Esophagus squamous epithelium (tissue), 4 donors: ENCODE measurements around the gene SIGLEC1.

Experiments
- CTCF ChIP-seq, 6 experiments: fragments of 450-650 bp in 4 of 6; fragments of 200-600 bp in 2 of 6; sonication (generic) in 2 of 6; IDR thresholded peaks; one replicate each; pipeline ENCODE4 v1.5.1; 2016 to 2019; ENCODE audit warnings: antibody characterized with exemption in 6 of 6, mild to moderate bottlenecking in 4 of 6, moderate library complexity in 4 of 6
- POLR2A ChIP-seq, 4 donors: fragments of 450-650 bp; IDR thresholded peaks; one replicate each; pipeline ENCODE4 v1.6.1; 2017; ENCODE audit warnings: antibody characterized with exemption in 4 of 4, mild to moderate bottlenecking in 4 of 4, moderate library complexity in 3 of 4

- TF ChIP-seq CTCF (IDR thresholded peaks at IDR 0.05) (no peak), POLR2A (IDR thresholded peaks at IDR 0.05) (no peak)
These were observed 46.2 kb upstream of the SIGLEC1 start for GRCh38 chr20:3758566-3758965.
